ENCODE data around the gene CAMK2A.
"Not testable (repeated sequence)": the region's sequence is repeated elsewhere in the genome, so short reads cannot be mapped to it uniquely, and the experiment has no call there.

Gene CAMK2A

GRCh38 chr5:150234576-150235499, 54.7 kb downstream of the CAMK2A start:
- no peak overlapping the region for H3K4me3 ChIP-seq (ENCODE audit: low read depth, low read length)
- H3K36me3 ChIP-seq = no peaks in the 10 kb centered on the region
- no peak for DNase-seq
- H3K27me3 ChIP-seq = no peaks in the 10 kb centered on the region
- TF ChIP-seq CTCF (IDR thresholded peaks at IDR 0.05; ENCODE audit: low read depth, low read length) = no peak
- H3K9me3 ChIP-seq = no peaks in the 10 kb centered on the region
- no peaks in the 10 kb centered on the region for H3K4me1 ChIP-seq

- DNase-seq; H3K4me3 ChIP-seq (ENCODE audit: low read depth, low read length); H3K9me3 ChIP-seq; H3K36me3 ChIP-seq; H3K4me1 ChIP-seq; H3K27me3 ChIP-seq: not testable (repeated sequence)
Observed at GRCh38 chr5:150233706-150234105, 55.9 kb downstream of the CAMK2A start.

- DNase-seq = no peak
- no peak for TF ChIP-seq CTCF (IDR thresholded peaks at IDR 0.05; ENCODE audit: low read depth, low read length)
- Histone ChIP-seq H3K27me3 (no peaks in the 10 kb centered on the region), H3K36me3 (no peaks in the 10 kb centered on the region), H3K4me3 (ENCODE audit: low read depth, low read length) (no peak overlapping the region), H3K4me1 (peaks cover 6% of the 10 kb centered on the region), H3K9me3 (no peaks in the 10 kb centered on the region)
Observed at GRCh38 chr5:150230842-150231241, 58.7 kb downstream of the CAMK2A start.

- no peak for DNase-seq
- TF ChIP-seq CTCF (IDR thresholded peaks at IDR 0.05; ENCODE audit: low read depth, low read length) = no peak
- H3K9me3 ChIP-seq = no peaks in the 10 kb centered on the region
- H3K4me3 ChIP-seq (ENCODE audit: low read depth, low read length) = no peak overlapping the region
- H3K4me1 ChIP-seq = peaks cover 6% of the 10 kb centered on the region
- no peaks in the 10 kb centered on the region for H3K36me3 ChIP-seq
- no peaks in the 10 kb centered on the region for H3K27me3 ChIP-seq
Observed at GRCh38 chr5:150229571-150229970, 60.0 kb downstream of the CAMK2A start.

GRCh38 chr5:150227606-150228273, 61.8 kb downstream of the CAMK2A start:
- Histone ChIP-seq H3K4me1 (peaks cover 6% of the 10 kb centered on the region), H3K27me3 (no peaks in the 10 kb centered on the region), H3K9me3 (no peaks in the 10 kb centered on the region), H3K4me3 (ENCODE audit: low read depth, low read length) (no peak overlapping the region), H3K36me3 (no peaks in the 10 kb centered on the region)
- DNase-seq = peak; percentile 50
- no peak for TF ChIP-seq CTCF (IDR thresholded peaks at IDR 0.05; ENCODE audit: low read depth, low read length)

GRCh38 chr5:150227036-150227435, 62.5 kb downstream of the CAMK2A start:
- DNase-seq = no peak
- Histone ChIP-seq H3K9me3 (no peaks in the 10 kb centered on the region), H3K4me3 (ENCODE audit: low read depth, low read length) (no peak overlapping the region), H3K27me3 (no peaks in the 10 kb centered on the region), H3K36me3 (no peaks in the 10 kb centered on the region), H3K4me1 (peaks cover 6% of the 10 kb centered on the region)
- TF ChIP-seq CTCF (IDR thresholded peaks at IDR 0.05; ENCODE audit: low read depth, low read length) = no peak
